Measurements from ENCODE around the gene ATF6.

Gene ATF6

GRCh38 chr1:161839591-161839990, 73.5 kb downstream of the ATF6 start:
- no peak for DNase-seq
- Histone ChIP-seq H3F3A (ENCODE audit: insufficient read depth, low read length) (no peaks in the 10 kb centered on the region), H3K36me3 (replicated peaks; ENCODE audit: insufficient read depth, low read length) (no peaks in the 10 kb centered on the region; the same call in 1 of the 2 replicates), H3K9ac (ENCODE audit: low read length) (no peak overlapping the region), H3K4me3 (ENCODE audit: low read length) (no peak overlapping the region), H2AFZ (ENCODE audit: low read length) (no peak overlapping the region), H3K4me2 (ENCODE audit: low read depth, low read length) (no peak overlapping the region), H3K9me3 (replicated peaks; ENCODE audit: insufficient read depth, low read length) (no peaks in the 10 kb centered on the region), H4K20me1 (ENCODE audit: insufficient read depth, low read length) (no peaks in the 10 kb centered on the region), H3K9me2 (replicated peaks; ENCODE audit: insufficient read depth, low read length) (no peaks in the 10 kb centered on the region), H3K4me1 (ENCODE audit: low read length) (no peaks in the 10 kb centered on the region), H3K79me2 (ENCODE audit: low read length) (no peaks in the 10 kb centered on the region), H3K27ac (ENCODE audit: low read length) (no peak overlapping the region), H3K27me3 (replicated peaks; ENCODE audit: insufficient read depth, low read length) (no peaks in the 10 kb centered on the region)
- TF ChIP-seq EZH2 (optimal IDR thresholded peaks at IDR 0.05; ENCODE audit: low read depth, low read length) (no peak), CTCF (IDR thresholded peaks at IDR 0.05; ENCODE audit: low read length) (no peak), EZH2phosphoT487 (IDR thresholded peaks at IDR 0.05; ENCODE audit: low read length) (no peak)

- Histone ChIP-seq H3K4me1 (ENCODE audit: low read length) (no peaks in the 10 kb centered on the region), H3K79me2 (ENCODE audit: low read length) (no peaks in the 10 kb centered on the region), H3K9me2 (replicated peaks; ENCODE audit: insufficient read depth, low read length) (no peaks in the 10 kb centered on the region), H3K36me3 (replicated peaks; ENCODE audit: insufficient read depth, low read length) (no peaks in the 10 kb centered on the region; the same call in 1 of the 2 replicates), H3K27ac (ENCODE audit: low read length) (no peak overlapping the region), H3F3A (ENCODE audit: insufficient read depth, low read length) (no peaks in the 10 kb centered on the region), H4K20me1 (ENCODE audit: insufficient read depth, low read length) (no peaks in the 10 kb centered on the region), H2AFZ (ENCODE audit: low read length) (no peak overlapping the region), H3K27me3 (replicated peaks; ENCODE audit: insufficient read depth, low read length) (no peaks in the 10 kb centered on the region), H3K4me3 (ENCODE audit: low read length) (no peak overlapping the region), H3K9me3 (replicated peaks; ENCODE audit: insufficient read depth, low read length) (no peaks in the 10 kb centered on the region), H3K9ac (ENCODE audit: low read length) (no peak overlapping the region), H3K4me2 (ENCODE audit: low read depth, low read length) (no peak overlapping the region)
- TF ChIP-seq EZH2 (optimal IDR thresholded peaks at IDR 0.05; ENCODE audit: low read depth, low read length) = no peak
- no peak for TF ChIP-seq CTCF (IDR thresholded peaks at IDR 0.05; ENCODE audit: low read length)
- TF ChIP-seq EZH2phosphoT487 (IDR thresholded peaks at IDR 0.05; ENCODE audit: low read length) = no peak
- no peak for DNase-seq
Measured at GRCh38 chr1:161840363-161840762, 74.2 kb downstream of the ATF6 start.

GRCh38 chr1:161843156-161843555, 77.0 kb downstream of the ATF6 start:
- Histone ChIP-seq H3K9me2 (replicated peaks; ENCODE audit: insufficient read depth, low read length) (no peaks in the 10 kb centered on the region), H3F3A (ENCODE audit: insufficient read depth, low read length) (no peaks in the 10 kb centered on the region), H3K9me3 (replicated peaks; ENCODE audit: insufficient read depth, low read length) (no peaks in the 10 kb centered on the region), H3K4me1 (ENCODE audit: low read length) (peaks cover 5% of the 10 kb centered on the region), H2AFZ (ENCODE audit: low read length) (no peak overlapping the region), H3K4me2 (ENCODE audit: low read depth, low read length) (no peak overlapping the region), H3K27me3 (replicated peaks; ENCODE audit: insufficient read depth, low read length) (no peaks in the 10 kb centered on the region), H4K20me1 (ENCODE audit: insufficient read depth, low read length) (no peaks in the 10 kb centered on the region), H3K4me3 (ENCODE audit: low read length) (no peak overlapping the region), H3K27ac (ENCODE audit: low read length) (no peak overlapping the region), H3K36me3 (replicated peaks; ENCODE audit: insufficient read depth, low read length) (peaks cover 3% of the 10 kb centered on the region; the same call in 1 of the 2 replicates), H3K79me2 (ENCODE audit: low read length) (no peaks in the 10 kb centered on the region), H3K9ac (ENCODE audit: low read length) (no peak overlapping the region)
- TF ChIP-seq CTCF (IDR thresholded peaks at IDR 0.05; ENCODE audit: low read length) = no peak
- TF ChIP-seq EZH2 (optimal IDR thresholded peaks at IDR 0.05; ENCODE audit: low read depth, low read length) = no peak
- no peak for TF ChIP-seq EZH2phosphoT487 (IDR thresholded peaks at IDR 0.05; ENCODE audit: low read length)
- DNase-seq = no peak

Measured in MM.1S (cell line).